ACHN (cell line): ENCODE measurements around the gene GPR17.

Experiments used
- DNase-seq: peaks from one replicate; pipeline ENCODE4 v3.0.0-alpha.2; 2015
- in situ Hi-C: cut with HindIII; loops from 2 replicates; pipeline ENCODE4 v1.10.0; 2017; ENCODE audit warnings: low sequenced_read_pairs, low pct_ligation_motif_present, low pct_unique_long_range_greater_than_20kb

GPR17 gene, protein sequence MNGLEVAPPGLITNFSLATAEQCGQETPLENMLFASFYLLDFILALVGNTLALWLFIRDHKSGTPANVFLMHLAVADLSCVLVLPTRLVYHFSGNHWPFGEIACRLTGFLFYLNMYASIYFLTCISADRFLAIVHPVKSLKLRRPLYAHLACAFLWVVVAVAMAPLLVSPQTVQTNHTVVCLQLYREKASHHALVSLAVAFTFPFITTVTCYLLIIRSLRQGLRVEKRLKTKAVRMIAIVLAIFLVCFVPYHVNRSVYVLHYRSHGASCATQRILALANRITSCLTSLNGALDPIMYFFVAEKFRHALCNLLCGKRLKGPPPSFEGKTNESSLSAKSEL

GRCh38 chr2:127645395-127646291 lies at the start of gene GPR17:
Gene GPR17 (plus strand): TSS chr2:127646153. CDS start chr2:127650736, 4,583 bp downstream.
- in situ Hi-C loops = no loop called here
- no peak for DNase-seq

DNA sequence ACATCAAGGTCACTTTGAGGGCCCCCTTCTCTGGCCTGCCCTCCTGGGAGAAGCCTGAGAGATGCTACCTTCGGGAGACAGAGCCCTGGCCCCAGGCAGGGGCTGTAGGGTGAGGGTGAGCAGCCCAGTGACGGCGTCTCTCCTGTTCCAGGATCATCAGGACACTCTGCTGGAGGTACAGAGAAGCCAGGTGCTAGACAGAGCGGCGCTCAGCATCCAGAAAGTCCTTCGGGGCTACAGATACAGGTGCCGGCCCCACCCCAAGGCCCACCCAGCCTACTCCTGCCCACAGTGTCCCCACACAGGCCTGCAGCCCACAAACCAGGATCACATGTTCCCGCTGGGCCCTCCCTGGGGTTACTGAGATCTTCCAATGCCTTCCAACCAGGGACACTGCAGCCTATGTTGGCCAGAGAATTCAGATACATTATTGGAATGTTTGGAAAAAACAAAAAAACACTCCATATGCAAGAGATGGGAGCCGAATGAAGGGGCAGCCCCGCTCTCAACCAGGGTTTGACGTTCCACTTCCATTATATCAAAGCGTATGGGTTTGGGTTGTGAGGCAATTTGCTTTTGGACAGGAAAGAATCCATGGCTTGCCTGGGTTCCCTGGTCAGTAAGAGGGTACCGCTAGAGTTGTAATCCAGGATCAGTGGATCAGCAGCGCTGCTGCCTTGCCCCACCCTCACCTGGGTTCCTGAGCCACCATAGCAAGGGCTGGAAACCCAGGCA lies 49.5 kb upstream of the GPR17 start:
- in situ Hi-C loops = no loop called here
- DNase-seq = no peak

GRCh38 chr2:127597046-127597983 lies 48.6 kb upstream of the GPR17 start:
- no peak for DNase-seq
- in situ Hi-C loops = no loop called here

GRCh38 chr2:127597984-127598380 lies 48.0 kb upstream of the GPR17 start:
- DNase-seq = no peak
- in situ Hi-C loops = no loop called here

DNA sequence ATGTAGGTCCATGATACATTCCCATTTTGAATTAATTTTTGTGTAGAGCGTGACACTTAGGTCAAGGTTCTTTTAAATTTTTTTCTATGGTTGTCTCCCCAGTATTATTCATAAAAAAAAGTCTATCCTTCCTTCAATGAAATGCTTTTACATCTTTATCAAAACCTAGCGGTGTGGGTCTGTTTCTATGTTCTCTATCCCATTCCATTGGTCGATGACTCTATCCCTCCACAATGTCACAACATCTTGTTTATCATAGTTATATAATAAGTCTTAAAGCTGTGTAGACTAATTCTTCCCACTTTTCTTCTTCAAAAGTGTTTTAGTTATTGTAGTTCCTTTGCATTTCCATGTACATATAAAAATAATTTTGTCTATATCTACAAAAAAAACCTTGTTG lies 47.2 kb upstream of the GPR17 start:
- in situ Hi-C loops = no loop called here
- no peak for DNase-seq

DNA sequence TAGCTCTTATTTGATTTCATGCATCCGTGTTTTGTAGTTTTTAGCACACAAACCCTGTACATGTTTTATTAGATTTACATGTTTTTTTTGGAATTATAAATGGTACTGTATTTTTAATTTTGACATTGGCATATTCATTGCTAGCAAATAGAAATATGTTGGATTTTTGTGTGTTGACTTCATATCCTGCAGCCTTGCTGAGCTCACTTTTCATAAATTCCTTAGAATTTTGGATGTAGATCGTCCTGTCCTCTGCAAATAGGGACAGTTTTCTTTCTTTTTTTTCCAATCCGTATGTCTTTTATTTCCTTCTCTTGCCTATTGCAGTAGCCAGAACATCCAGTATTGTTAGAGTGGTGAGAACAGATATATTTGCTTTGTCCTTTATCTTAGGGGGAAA lies 46.7 kb upstream of the GPR17 start:
- DNase-seq = no peak
- in situ Hi-C loops = no loop called here

DNA sequence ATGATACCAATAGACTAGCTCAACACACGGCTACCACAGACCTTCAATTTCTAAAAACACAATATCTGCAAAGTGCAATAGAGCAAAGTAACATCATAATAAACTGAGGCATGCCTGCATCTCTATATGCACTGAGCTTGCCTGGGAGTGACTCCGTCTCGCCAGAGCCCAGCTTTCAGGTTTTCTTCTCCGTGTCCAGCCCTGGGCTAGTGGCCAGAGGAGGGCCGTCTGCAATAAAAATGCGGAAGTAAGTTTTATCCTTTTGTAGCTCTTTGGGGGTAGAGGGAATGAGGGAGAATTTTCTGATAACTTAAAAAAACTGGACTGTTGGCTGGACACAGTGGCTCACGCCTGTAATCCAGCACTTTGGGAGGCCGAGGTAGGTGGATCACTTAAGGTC lies 41.0 kb upstream of the GPR17 start:
- DNase-seq = no peak
- in situ Hi-C loops = no loop called here

DNA sequence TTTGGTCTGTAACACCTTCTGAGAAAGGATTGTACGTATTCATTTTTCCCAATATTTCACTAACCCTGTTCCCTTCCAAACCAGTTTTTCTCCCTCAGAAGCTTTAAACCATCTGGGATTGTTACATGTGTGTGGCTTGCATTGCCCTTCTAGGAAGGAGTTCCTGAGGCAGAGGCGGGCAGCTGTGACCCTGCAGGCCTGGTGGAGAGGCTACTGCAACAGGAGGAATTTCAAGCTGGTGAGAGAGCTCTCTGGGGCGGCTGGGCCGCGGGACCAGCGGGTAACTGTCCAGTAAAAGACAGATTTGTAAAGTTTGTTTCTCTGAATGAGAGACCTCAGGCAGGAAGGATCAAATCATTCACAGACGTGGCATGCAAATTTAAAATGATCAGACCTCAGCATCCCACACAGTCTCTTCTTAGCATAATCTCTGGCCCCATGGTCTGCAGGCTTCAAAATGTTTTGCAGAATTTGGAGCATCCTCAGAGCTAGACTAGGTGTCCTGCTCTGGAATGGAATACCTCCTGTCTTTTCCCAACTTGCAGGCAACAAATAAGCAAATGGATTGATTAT lies 40.2 kb upstream of the GPR17 start:
- in situ Hi-C loops = no loop called here
- no peak for DNase-seq

GRCh38 chr2:127606625-127607398 lies 39.1 kb upstream of the GPR17 start:
- in situ Hi-C loops = no loop called here

DNA sequence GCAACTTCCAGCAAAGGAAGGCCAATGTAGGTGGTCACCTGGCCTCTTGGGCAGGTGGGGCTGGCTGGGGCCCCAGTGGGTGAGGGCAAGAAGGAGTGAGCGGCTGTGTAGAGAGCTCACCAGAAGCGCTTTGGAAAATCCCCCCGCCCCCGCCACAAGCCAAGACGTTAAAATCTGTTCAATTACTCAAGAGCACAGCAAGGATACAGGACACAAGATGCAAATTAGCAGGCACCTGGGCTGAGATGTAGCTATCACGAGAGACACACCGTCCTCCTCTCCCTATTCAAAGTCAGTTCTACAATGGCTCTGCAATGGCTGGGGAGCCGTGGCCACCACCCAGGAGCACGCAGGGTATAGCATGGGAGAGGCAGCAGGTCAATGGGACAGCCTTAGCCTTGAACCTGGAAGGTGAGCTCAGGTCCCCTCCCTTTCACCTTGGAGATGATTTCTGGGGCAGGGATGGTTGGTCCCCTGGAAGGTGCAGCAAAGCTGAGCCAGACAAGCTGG lies 38.5 kb upstream of the GPR17 start:
- in situ Hi-C loops = no loop called here
- no peak for DNase-seq

More at GRCh38 chr2:127606625-127607398, 39.1 kb upstream of the GPR17 start:
- no peak for DNase-seq

DNA sequence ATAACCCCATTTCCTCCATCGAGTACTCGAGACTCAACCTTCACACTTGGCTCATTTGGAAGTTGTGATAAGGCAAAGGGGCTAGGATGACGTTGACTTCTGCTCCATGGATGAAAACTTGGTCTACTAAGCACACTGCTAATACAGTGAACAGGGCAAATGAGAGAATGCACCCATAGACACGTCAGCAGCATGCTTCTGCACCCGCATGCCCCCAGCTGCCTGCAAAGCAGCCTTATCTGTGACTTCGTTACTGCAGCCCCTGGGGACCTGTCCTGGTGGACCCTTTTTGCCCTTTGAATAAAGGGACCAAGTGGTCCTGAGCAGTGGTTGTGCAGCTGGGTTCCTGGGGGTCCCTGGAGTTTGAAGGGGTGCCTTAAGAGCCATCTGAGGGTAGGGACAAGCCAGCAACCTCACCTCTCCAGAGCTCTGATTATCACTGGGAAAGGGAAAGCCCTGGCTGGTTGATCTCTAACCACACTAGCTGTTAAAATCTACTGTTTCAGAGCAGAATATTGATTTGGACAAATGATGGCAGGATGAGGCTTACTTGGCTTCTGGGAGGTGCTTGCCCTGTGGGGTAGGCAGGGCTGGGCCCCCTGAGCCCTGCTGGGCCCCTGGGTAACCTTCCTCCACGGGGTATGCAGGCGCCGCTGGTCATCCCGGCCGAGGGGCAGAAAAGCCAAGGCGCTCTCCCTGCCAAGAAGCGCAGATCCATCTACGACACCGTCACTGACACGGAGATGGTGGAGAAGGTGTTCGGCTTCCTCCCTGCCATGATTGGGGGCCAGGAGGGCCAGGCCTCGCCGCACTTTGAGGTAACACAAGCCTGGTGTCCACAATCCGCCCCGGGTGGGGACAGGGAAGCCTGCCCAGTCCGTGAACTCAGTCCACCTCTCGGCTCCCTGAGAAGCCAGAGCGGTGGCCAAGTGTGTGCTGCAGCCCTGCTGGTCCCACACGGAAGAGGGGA lies 37.6 kb upstream of the GPR17 start:
- DNase-seq = no peak
- in situ Hi-C loops = no loop called here

DNA sequence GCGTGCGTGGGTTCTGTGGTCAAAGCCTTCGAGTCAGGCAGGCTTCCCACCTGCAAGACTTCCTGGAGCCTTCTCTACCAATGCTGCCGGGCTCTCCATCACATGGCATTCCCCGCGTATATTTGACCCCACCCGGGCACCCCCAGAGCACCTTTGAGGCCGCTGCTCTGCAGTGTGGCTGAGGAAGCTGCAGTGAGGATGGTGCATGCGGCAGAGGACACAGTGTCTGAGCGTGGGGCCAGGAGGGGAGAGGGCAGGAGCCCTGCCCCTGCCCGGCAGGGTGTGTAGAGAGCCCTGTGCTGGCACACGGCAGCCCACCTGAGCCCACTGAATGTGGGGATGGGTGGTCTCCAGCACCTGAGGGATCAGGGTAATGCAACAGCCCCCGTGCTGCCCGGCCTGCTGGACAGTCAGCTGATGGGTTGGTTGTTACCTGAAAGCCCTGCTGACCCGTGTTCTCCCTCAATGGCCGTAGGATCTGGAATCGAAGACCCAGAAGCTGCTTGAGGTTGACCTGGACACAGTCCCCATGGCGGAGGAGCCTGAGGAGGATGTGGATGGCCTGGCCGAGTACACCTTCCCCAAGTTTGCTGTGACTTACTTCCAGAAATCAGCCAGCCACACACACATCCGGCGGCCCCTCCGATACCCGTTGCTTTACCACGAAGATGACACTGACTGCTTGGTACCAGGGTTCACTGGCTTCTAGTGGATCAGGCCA lies 36.8 kb upstream of the GPR17 start:
- in situ Hi-C loops = no loop called here
- DNase-seq = no peak

DNA sequence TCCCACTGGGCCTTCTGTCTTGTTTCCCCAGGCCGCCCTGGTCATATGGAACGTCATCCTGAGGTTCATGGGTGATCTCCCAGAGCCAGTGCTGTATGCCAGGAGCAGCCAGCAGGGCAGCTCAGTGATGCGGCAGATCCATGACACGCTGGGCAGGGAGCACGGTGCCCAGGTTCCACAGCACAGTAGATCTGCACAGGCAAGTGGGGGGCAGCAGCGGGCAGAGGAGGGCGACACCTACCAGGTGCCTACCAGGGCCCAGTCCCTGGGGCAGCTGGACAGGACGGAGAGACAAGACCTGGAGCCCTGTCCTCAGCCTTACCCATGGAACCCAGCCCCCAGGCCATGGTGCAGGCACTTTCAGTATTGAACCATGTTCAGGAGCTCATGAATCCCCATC lies 36.1 kb upstream of the GPR17 start:
- in situ Hi-C loops = no loop called here
- no peak for DNase-seq

DNA sequence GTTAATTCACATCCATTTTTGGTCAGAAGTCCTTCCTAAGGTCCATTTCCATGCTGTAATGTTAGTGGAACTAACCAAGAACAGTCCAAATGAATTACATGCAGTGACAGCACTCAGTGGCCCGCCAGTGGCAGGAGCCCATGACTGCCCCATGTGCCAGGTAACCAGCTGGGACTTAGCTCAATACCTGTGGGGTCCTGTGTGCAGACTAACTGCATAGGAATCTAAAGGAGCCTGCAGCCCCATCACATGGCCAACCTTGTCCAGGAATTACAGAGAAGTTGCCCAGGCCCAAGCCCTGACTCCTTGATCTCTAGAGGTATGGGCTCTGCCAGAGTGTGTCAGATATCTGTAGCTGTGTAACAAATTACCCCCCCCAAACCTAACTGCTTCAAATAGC lies 35.4 kb upstream of the GPR17 start:
- DNase-seq = no peak
- in situ Hi-C loops = no loop called here
